ENCODE data around the gene LELP1. TPM values are rescaled to one million over a fixed set of nuclear protein-coding genes. Genes with fewer than 3 reads are reported as not detected.
"Not testable (repeated sequence)": the region's sequence is repeated elsewhere in the genome, so short reads cannot be mapped to it uniquely, and the experiment has no call there.

The LELP1 gene
- total RNA-seq, result not detected

DNA sequence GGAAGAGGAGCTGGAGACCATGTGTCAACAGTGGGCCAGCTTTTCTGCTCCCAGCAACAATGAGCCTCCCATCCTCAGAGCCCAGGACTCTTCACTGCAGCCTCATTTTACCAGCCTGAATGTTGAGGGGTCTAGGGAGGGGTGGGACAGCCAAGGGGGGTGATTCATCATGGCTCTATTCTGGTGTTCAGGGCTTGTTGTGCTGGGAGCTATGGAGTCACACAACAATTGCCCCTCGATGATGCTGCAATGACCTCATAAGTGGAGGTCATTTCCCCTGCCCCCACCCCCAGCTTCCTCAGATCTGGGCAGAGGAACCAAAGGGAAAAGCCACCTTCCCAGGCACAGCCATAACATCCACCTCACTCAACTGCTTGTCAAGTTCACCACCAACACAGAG is at the start of gene LELP1:
Gene LELP1 (plus strand): TSS at position 301 of the 400 bp plus-strand sequence. CDS start 1,278 bp downstream, outside the sequence.
- DNase-seq (no peak), ATAC-seq (replicated peaks in 1 of 2) (no peak)
- no peaks in the 10 kb centered on the region for H3K9me3 Mint-ChIP-seq
- peaks cover 40% of the 10 kb centered on the region for H3K27me3 Mint-ChIP-seq (ENCODE audit: low read depth)
- no peaks in the 10 kb centered on the region for H3K36me3 Mint-ChIP-seq (ENCODE audit: insufficient read depth in 2 of 2)
- H3K27ac Mint-ChIP-seq, result no peak within 1 kb of the TSS
- no peak within 1 kb of the TSS for H3K4me3 Mint-ChIP-seq
- no peaks in the 10 kb centered on the region for H3K4me1 Mint-ChIP-seq (ENCODE audit: low read depth)

DNA sequence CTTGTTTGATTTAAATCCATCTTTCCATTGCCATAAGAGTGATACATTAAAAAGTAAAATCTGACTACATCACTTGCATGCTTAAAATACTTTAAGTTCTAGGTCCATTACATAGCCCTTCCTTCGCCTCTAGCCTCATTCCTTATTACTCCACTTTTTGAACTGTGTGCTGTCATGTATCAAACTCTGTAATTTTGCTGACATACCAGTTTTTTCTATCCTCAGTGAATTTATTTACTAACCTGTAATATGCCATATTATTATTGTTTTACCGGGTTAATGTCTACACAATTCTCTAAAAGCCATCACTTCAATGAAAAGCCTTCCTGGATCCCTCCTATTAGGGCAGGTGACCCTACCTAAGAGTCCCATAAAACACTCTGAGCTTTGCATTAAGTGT is 47.7 kb upstream of the LELP1 start:
- Mint-ChIP-seq H3K27me3 (ENCODE audit: low read depth) (peaks cover 31% of the 10 kb centered on the region), H3K4me1 (ENCODE audit: low read depth) (no peaks in the 10 kb centered on the region), H3K27ac (no peak overlapping the region), H3K9me3 (peaks cover 6% of the 10 kb centered on the region in 2 donors), H3K4me3 (no peak overlapping the region), H3K36me3 (ENCODE audit: insufficient read depth in 2 of 2) (peaks cover 0 to 4% of the 10 kb centered on the region in 2 donors)
- no peak for ATAC-seq (replicated peaks in 1 of 2)
- no peak for DNase-seq

DNA sequence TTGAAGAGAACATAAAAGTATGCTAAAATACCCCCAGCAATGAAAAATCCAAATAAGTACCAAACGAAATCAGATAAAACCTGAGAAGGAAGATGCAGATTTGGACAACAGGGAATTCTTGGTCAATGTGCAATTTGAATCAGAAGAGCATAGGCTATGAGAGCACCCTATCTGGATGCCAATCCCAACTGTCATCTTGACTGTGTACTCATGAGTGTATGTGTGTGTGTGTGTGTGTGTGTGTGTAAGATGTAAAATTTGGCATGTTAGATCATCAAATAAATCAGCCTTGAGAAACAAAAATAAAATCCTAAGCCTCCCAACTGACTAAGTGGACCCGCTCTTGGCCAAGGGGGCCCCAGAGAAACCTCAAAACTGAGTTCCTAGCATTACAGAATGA is 34.5 kb upstream of the LELP1 start:
- H3K4me1 Mint-ChIP-seq (ENCODE audit: low read depth), result no peaks in the 10 kb centered on the region
- H3K9me3 Mint-ChIP-seq, result no peaks in the 10 kb centered on the region
- DNase-seq (no peak), ATAC-seq (replicated peaks in 1 of 2) (no peak)
- no peak overlapping the region for H3K4me3 Mint-ChIP-seq
- H3K27me3 Mint-ChIP-seq (ENCODE audit: low read depth), result peaks cover 20% of the 10 kb centered on the region
- no peak overlapping the region for H3K27ac Mint-ChIP-seq
- H3K36me3 Mint-ChIP-seq (ENCODE audit: insufficient read depth in 2 of 2), result no peaks in the 10 kb centered on the region

DNA sequence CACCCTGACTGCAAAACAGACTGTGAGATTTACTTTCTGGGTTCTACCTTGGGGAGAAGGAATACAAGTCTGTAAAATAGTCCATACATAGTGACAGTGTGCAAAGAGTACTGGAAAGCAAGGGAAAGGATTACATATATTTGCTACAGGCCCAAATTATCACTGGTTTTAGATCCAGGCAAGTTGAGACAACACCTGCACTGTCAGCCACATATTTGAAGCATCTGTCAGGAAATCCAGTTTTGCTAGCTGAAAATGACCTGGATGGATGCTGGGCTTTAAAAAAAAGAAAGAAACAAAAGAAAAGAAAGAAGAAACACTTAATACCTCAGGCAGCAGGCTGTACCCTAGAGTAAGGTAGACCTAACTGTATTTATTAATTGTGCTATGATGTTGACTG is 28.6 kb upstream of the LELP1 start:
- H3K9me3 Mint-ChIP-seq, result no peaks in the 10 kb centered on the region
- peaks cover 24% of the 10 kb centered on the region for H3K27me3 Mint-ChIP-seq (ENCODE audit: low read depth)
- no peak overlapping the region for H3K27ac Mint-ChIP-seq
- no peaks in the 10 kb centered on the region for H3K36me3 Mint-ChIP-seq (ENCODE audit: insufficient read depth in 2 of 2)
- no peak overlapping the region for H3K4me3 Mint-ChIP-seq
- ATAC-seq (replicated peaks in 1 of 2) (no peak), DNase-seq (no peak)
- H3K4me1 Mint-ChIP-seq (ENCODE audit: low read depth), result no peaks in the 10 kb centered on the region

DNA sequence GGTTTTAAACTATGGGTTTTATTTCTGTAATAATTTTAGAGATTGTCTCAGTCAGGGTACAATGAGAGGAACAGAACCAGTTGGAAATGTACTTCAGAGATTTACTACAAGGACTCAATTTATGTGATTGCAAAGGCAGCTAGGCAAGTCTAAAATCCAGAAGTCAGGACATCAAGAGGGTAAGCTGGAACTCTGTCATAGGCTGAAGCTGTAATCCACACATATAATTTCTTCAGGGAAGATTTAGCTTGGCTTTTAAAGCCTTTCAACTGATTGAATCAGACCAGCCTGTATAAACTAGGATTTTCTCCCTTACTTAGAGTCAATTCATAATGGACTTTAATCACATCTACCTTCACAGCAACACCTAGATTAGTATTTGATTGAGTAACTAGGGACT is 24.3 kb upstream of the LELP1 start:
- H3K4me1 Mint-ChIP-seq (ENCODE audit: low read depth), result no peaks in the 10 kb centered on the region
- H3K4me3 Mint-ChIP-seq, result no peak overlapping the region
- no peak overlapping the region for H3K27ac Mint-ChIP-seq
- DNase-seq (no peak), ATAC-seq (replicated peaks in 1 of 2) (no peak)
- H3K9me3 Mint-ChIP-seq, result no peaks in the 10 kb centered on the region
- no peaks in the 10 kb centered on the region for H3K36me3 Mint-ChIP-seq (ENCODE audit: insufficient read depth in 2 of 2)
- peaks cover 34% of the 10 kb centered on the region for H3K27me3 Mint-ChIP-seq (ENCODE audit: low read depth)

DNA sequence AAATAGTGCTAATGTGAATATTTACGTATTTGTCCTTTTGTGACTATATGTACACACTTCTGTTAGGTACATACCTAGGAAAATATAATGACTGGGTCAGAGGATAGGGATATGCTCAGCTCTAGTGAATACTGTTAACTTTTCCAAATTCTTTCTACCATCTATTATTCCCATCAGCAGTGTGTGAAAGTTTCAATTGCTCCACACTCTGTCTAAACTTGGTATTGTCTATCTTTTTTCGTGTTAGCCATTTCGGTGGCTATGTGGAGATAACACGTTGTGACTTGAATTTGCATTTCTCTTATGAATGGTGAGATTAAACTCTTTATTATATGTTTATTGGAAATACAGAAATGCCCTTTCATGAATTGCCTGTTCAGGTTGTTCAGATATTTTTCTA is 22.7 kb upstream of the LELP1 start:
- H3K4me3 Mint-ChIP-seq, result no peak overlapping the region
- no peaks in the 10 kb centered on the region for H3K4me1 Mint-ChIP-seq (ENCODE audit: low read depth)
- no peak overlapping the region for H3K27ac Mint-ChIP-seq
- ATAC-seq (replicated peaks in 1 of 2), result no peak
- no peak for DNase-seq
- peaks cover 2 to 3% of the 10 kb centered on the region in 2 donors for H3K9me3 Mint-ChIP-seq
- peaks cover 38% of the 10 kb centered on the region for H3K27me3 Mint-ChIP-seq (ENCODE audit: low read depth)
- no peaks in the 10 kb centered on the region for H3K36me3 Mint-ChIP-seq (ENCODE audit: insufficient read depth in 2 of 2)

DNA sequence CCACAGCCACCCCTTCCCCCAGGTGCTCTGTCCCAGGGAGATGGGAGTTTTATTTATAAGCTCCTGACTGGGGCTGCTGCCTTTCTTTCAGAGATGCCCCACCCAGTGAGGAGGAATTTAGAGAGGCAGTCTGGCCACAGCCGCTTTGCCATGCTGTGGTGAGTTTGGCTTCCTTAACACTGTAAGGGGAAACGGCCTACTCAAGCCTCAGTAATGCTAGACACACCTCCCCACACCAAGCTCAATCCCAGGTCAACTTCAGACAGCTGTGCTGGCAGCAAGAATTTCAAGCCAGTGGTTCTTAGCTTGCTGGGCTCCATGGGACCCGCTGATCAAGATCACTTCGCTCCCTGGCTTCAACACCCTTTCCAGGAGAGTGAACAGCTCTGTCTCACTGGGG is 14.9 kb upstream of the LELP1 start:
- H3K4me1 Mint-ChIP-seq (ENCODE audit: low read depth); ATAC-seq (replicated peaks in 1 of 2); H3K27ac Mint-ChIP-seq; H3K36me3 Mint-ChIP-seq (ENCODE audit: insufficient read depth in 2 of 2); H3K4me3 Mint-ChIP-seq; DNase-seq: not testable (repeated sequence)
- H3K9me3 Mint-ChIP-seq, result peaks cover 6 to 13% of the 10 kb centered on the region in 2 donors
- H3K27me3 Mint-ChIP-seq (ENCODE audit: low read depth), result peaks cover 11% of the 10 kb centered on the region

DNA sequence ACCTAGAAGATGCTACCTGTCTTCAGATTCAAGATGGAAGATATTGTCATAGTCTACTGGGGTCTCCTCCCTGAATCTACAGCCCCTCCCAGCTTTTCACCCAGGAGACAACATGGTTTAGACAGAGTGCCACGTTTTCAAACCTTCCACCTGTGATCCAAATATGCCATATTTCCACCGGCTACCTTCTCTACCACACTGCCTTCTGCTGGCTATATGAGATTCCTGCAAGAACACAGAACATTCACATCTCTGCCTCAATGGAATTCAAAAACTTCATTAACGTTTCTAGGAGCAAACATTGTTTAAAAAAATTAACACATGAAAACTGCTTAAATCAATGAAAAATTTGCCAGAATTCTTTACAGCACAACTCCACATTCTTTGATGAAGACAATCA is 12.9 kb upstream of the LELP1 start:
- ATAC-seq (replicated peaks in 1 of 2), result no peak

DNA sequence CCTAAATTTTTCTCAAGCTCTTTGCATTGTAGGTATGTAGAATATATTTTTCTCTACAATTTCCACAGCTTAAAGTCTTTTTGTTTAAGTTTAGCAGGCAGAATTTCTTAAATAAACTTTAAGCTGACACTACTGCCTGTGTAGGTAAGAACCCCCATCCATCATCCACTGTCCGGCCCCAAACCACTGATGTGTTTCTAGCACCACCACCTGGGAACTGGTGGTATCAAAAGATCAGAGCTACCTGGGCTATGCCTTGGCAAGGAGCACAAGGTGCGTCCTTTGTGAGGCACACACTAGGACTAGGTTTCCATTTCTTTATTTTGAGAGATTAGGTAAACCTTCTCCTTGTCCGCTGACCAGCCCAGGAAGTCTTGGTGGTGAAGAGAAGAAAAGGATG is 10.5 kb upstream of the LELP1 start:
- no peak overlapping the region for H3K27ac Mint-ChIP-seq
- no peaks in the 10 kb centered on the region for H3K4me1 Mint-ChIP-seq (ENCODE audit: low read depth)
- H3K4me3 Mint-ChIP-seq, result no peak overlapping the region
- H3K36me3 Mint-ChIP-seq (ENCODE audit: insufficient read depth in 2 of 2), result no peaks in the 10 kb centered on the region
- DNase-seq, result peak in 1 of 2 donors; percentile 1
- peaks cover 19% of the 10 kb centered on the region for H3K27me3 Mint-ChIP-seq (ENCODE audit: low read depth)
- peaks cover 0 to 1% of the 10 kb centered on the region in 2 donors for H3K9me3 Mint-ChIP-seq
- ATAC-seq (replicated peaks in 1 of 2), result no peak

More for the DNA sequence above, 12.9 kb upstream of the LELP1 start:
- H3K4me3 Mint-ChIP-seq, result no peak overlapping the region
- H3K27ac Mint-ChIP-seq, result no peak overlapping the region
- H3K36me3 Mint-ChIP-seq (ENCODE audit: insufficient read depth in 2 of 2), result peaks cover 0 to 5% of the 10 kb centered on the region in 2 donors
- no peaks in the 10 kb centered on the region for H3K4me1 Mint-ChIP-seq (ENCODE audit: low read depth)
- no peak for DNase-seq
- peaks cover 19% of the 10 kb centered on the region for H3K27me3 Mint-ChIP-seq (ENCODE audit: low read depth)
- peaks cover 6 to 12% of the 10 kb centered on the region in 2 donors for H3K9me3 Mint-ChIP-seq

DNA sequence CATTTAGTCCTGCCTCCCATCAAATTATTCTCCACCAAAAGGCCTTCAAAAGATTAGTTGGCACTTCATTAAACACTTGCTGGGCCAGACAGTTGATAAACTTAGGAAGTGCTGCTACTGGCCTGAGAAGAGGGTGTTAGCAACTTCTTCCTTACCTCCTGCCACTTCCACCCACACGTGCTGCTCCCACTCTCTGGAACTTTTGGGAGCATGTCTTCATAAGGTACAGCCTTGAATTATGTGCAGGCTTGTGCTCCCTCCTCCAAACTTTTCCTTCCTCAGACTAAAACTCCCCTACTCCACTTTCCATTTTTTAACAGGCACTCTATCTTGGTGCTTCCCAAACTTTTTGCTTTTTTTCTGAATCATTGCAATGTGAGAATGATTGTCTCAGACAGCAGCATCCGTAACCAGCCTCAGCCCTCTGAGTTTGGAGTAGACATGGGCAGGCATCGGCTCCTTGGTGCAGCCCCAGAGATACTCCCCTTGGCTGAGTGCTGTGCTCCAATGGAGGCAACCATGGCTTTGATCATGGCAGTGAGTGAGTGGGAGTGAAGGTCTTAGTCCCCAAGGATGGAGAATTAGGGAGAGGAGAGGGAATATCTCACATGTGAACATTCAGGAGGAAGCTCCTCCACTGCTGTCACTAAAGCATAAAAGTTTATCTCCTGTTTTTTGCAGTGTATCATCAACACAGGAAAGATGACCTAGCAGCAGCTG is 8.7 kb upstream of the LELP1 start:
- DNase-seq, result no peak
- no peak overlapping the region for H3K4me3 Mint-ChIP-seq
- H3K9me3 Mint-ChIP-seq, result no peaks in the 10 kb centered on the region
- H3K4me1 Mint-ChIP-seq (ENCODE audit: low read depth), result no peaks in the 10 kb centered on the region
- peaks cover 32% of the 10 kb centered on the region for H3K27me3 Mint-ChIP-seq (ENCODE audit: low read depth)
- H3K27ac Mint-ChIP-seq, result no peak overlapping the region
- H3K36me3 Mint-ChIP-seq (ENCODE audit: insufficient read depth in 2 of 2), result no peaks in the 10 kb centered on the region
- ATAC-seq (replicated peaks in 1 of 2), result no peak

DNA sequence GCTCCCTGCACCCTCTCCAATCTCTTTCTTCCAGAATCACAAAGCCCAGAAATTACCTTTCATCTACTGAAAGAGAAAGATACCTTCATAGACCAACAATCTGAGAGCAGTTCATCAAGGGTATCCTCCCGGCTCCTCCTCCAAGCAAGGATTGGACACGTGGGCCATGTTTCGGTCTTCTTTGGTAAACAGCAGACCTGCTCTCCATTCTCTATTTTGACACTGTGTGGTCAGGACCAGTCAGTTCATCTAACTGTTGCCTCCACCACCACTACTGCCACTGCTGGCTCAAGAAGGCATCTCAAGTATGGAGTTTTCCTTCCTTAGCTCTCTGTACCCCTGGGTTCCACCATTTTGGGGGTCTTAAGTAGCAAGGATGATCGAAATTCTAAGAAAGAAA is 8.0 kb upstream of the LELP1 start:
- ATAC-seq (replicated peaks in 1 of 2), result no peak
- Mint-ChIP-seq H3K4me3 (no peak overlapping the region), H3K27me3 (ENCODE audit: low read depth) (peaks cover 32% of the 10 kb centered on the region)

DNA sequence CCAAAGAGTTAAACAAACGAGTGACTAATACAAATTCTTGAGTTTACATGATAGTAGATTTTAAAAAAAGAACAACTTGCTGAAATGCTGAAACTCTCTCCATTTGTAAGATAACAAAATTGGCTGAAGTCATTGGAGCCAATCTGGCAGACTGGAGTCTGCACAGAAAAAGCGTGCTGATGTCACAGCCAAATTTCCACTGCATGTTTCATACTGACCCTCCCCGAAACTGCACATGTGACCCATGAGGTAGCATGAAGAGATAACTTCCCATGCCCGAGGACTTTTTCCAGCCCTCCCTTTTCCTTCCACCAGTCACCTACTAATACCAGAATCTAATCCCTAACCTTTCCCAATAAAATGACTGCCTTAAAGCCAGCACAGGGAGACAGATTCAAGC is 1.2 kb upstream of the LELP1 start:
- no peak for DNase-seq
- no peak overlapping the region for H3K27ac Mint-ChIP-seq
- no peak overlapping the region for H3K4me3 Mint-ChIP-seq
- H3K36me3 Mint-ChIP-seq (ENCODE audit: insufficient read depth in 2 of 2), result no peaks in the 10 kb centered on the region
- no peak for ATAC-seq (replicated peaks in 1 of 2)
- no peaks in the 10 kb centered on the region for H3K9me3 Mint-ChIP-seq
- H3K4me1 Mint-ChIP-seq (ENCODE audit: low read depth), result no peaks in the 10 kb centered on the region
- H3K27me3 Mint-ChIP-seq (ENCODE audit: low read depth), result peaks cover 38% of the 10 kb centered on the region

More for the DNA sequence above, 8.0 kb upstream of the LELP1 start:
- no peaks in the 10 kb centered on the region for H3K9me3 Mint-ChIP-seq
- DNase-seq, result no peak
- H3K36me3 Mint-ChIP-seq (ENCODE audit: insufficient read depth in 2 of 2), result no peaks in the 10 kb centered on the region
- no peaks in the 10 kb centered on the region for H3K4me1 Mint-ChIP-seq (ENCODE audit: low read depth)
- no peak overlapping the region for H3K27ac Mint-ChIP-seq

DNA sequence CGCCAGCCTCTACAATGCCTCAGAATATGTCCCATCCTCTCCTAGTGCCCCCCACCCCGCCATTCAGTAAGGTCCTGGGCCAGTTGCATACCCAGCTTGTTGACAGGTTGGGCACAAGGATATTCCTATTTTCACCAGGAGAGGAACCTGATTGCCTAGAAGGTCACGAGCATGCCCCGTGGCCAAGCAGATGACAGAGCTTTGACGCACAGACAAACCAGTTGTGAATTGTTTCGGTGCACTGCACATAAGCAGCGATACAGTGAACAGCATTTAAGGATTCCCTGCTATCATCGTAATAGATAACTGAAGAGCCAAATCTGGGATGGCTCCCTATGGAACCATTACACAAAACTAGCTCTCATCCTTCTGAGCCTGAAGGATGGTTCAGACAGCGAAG is 3.4 kb downstream of the LELP1 start:
- Mint-ChIP-seq H3K27me3 (ENCODE audit: low read depth) (peaks cover 43% of the 10 kb centered on the region), H3K27ac (no peak overlapping the region), H3K9me3 (no peaks in the 10 kb centered on the region), H3K36me3 (ENCODE audit: insufficient read depth in 2 of 2) (no peaks in the 10 kb centered on the region), H3K4me3 (no peak overlapping the region), H3K4me1 (ENCODE audit: low read depth) (no peaks in the 10 kb centered on the region)
- ATAC-seq (replicated peaks in 1 of 2) (no peak), DNase-seq (no peak)

DNA sequence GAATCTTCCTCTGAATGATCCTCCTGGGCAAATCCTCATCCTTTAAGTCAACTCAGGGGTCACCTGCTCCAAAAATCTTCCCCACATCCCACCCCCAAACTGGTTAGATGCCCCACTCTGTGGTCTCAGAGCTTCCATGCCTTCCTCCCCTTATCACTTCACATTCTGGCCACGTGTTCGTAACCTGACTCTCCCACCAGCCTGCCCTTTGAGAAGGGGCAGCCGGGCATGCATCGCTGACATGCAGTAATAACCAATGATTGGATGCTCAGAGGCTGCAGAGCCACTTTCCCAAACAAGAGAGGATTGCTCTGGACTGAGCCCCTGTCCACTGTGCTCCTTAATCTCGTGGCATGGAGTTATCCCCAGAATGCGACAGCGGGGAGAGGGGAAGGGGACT is 7.0 kb downstream of the LELP1 start:
- no peaks in the 10 kb centered on the region for H3K4me1 Mint-ChIP-seq (ENCODE audit: low read depth)
- H3K4me3 Mint-ChIP-seq, result no peak overlapping the region
- no peak for ATAC-seq (replicated peaks in 1 of 2)

More for the DNA sequence above, 7.0 kb downstream of the LELP1 start:
- Mint-ChIP-seq H3K9me3 (no peaks in the 10 kb centered on the region), H3K27ac (no peak overlapping the region), H3K27me3 (ENCODE audit: low read depth) (peaks cover 38% of the 10 kb centered on the region), H3K36me3 (ENCODE audit: insufficient read depth in 2 of 2) (no peaks in the 10 kb centered on the region)
- DNase-seq, result no peak

Measured in activated T-cell treated with anti-CD3 and anti-CD28 coated beads, Interleukin-2, amount 50 U/mL, for 72 hours (primary cell).